GM20431 (cell line): ENCODE results near the gene CACNA2D1.

Source experiments
- in situ Hi-C: fragments of 300-500 bp; cut with MseI, MboI; formaldehyde crosslinking; loops from one replicate; pipeline ENCODE4 v1.15.0; 2020; ENCODE audit warnings: low sequenced_read_pairs; ENCODE audit not compliant: unreplicated experiment

Gene CACNA2D1

DNA sequence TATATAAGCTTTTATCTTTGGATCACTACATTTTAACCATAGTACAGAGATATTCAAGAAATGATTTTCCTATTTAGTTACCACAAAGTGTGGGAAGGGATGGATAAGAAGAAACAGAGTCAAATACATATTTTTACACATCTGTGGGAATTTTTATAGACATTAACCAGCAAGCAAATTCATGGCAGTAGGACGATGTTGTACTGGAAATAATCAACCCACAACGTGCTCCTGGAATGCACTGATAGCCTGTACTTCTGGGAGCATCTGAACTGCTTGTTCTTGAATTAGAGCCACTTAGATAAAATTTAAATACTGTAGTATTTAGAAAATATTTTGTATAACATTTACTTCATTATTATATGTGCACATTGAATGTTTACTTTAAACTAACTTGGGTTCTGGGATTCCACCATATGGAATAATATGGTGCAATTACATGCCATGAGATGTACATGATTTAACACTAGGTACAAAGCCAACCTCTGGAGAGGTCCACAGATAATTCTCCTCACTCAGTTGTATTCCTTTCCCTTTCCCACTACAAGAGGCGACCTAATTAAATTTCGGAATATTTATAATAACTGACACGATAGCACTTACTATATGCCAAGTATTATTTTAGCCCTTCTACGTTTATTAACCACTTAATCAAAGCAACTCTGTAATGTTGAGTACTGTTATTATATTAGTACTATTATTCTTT lies 508.8 kb downstream of the CACNA2D1 start:
- in situ Hi-C loops: no loop called here

DNA sequence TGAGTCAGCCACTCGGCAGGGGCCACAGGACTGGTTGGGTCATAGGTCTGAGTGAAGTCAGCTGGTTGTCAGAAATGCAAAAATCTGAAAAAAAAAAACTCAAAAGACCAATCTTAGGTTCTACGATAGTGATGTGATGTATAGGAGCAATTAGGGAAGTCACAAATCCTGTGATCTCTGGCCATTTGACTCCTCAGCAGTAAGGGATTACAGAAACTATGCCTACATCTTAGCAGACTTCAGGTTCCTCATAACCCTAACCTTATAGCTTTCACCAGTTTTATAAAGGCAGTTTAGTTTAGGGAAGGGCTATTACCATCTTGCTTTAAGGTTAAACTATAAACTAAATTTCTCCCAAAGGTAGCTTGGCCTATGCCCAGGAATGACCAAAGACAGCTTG lies 510.6 kb downstream of the CACNA2D1 start:
- in situ Hi-C loops: no loop called here

DNA sequence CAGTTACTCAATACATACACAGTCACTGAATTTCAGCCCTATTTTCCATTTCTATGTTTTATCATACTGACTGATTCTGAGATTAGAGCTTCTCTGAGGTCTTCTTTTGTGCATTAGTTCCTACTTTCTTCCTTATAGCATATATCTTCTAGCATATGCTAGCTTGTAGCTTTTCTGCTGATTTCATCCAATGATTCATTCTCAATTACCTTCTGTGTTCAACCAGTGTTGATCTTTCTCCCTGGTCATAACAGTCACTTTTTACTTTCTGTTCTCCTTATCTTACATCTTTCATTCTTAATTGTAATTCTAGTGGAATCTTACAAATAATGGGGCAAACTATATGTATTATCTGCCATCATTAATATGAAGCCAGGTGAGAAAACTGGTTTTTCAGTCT lies 514.2 kb downstream of the CACNA2D1 start:
- in situ Hi-C loops: no loop called here

DNA sequence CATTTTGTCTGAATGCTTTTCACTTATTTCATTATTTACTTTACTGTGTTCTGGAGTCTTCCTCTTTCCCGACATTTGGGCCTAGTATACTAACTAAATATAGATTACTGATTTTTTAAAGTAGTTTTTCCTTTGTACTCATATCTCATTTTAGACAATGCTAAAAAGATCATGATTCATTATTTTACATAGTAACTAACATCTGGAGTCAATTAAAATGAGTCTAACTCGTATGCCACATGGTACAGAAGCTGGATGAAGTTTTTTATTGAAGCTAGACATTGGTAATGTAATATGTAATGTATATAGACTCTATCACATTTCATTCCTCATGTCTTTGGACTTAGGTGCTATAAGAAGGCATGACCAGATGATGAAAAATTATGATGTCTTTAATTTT lies 517.4 kb downstream of the CACNA2D1 start:
- in situ Hi-C loops: no loop called here

DNA sequence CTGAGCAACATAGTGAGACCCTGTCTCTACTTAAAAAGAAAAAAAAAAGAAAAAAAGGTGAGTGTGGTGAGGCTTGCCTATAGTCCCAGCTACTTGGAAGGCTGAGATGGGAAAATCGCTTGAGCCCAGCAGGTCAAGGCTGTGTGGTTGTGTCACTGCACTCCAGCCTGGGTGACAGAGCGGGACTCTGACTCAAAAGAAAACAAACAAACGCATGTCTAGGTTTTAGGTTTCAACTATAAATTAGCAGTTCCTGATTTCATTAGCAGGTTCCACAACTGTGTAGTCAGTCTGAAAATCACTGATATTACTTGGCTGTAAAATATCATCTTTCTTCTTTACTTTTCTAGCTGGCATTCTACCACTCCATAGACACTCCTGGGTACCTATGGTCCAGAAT lies 518.0 kb downstream of the CACNA2D1 start:
- in situ Hi-C loops: no loop called here

DNA sequence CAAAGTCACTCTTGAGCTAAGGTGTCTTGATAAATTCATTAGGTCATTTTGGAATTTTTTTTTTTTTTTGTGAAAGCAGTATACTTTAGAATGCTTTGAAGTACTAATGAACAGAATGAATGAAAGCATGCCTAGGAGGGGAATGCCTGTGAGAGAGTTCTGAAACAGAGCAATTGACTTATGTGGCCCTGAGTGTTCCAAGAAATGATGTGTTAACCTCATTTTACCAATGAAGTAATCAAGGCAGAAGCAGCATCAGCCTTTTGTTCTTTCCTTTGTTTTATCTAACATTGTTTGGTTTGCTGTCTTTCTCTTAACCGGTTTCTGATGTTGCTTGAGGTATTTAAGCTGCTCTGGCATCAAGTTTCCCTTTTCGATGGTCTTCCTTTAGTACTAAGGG lies 519.1 kb downstream of the CACNA2D1 start:
- in situ Hi-C loops: no loop called here

DNA sequence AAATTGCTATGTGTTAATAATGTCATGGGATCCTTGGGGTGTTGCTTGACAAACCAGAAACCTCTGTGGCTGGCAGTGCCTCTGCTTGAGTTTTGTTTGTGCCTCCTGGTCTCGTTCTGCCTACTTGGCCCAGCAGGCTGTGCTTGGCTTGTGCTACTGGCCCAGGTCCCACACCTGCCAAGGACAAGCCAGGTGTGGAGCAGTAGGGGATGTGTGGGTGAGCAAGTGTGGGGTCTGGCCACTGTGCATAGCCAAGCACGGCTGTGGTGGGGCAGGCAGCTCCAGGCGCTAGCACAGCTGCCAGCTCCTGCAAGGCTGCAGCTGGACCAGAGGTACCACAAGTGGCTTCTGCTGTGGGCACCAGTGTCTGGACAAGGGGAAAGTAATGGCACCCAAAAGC lies 524.1 kb downstream of the CACNA2D1 start:
- in situ Hi-C loops: no loop called here

DNA sequence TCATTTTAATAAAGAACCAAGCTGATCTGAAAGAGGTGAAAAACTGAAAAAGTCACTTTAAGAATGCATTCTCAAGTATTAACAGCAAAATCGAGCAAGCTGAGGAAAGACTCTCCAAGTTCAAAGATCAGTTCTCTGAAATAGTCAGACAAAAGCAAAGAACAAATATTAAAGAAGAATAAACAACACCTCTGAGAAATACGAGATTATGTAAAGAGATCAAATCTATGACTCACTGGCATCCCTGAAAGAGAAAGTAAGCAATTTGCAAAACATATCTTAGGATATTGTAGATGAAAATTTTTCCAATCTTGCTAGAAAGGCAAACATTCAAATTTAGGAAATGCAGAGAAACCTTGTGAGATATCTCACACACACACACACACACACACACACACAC lies 535.4 kb downstream of the CACNA2D1 start:
- in situ Hi-C loops: no loop called here

DNA sequence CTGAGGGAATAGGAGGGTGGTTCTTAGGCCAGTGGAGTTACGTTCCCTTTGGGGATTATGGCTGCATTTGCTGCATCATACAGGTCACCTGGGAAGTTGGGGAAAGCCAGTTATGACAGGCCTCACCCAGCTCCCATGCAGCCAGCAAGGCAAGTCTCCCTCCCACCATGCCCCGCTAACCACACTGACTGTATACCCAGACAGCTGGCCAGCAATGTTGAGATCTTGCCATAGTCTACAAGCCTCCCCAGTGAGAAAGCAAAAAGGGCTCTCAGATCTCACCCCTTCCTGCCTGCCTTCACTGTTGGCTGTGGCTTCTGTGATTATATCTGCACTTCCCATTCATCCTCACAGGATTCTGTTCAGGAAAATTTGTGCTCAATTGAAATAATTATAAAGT lies 540.5 kb downstream of the CACNA2D1 start:
- in situ Hi-C loops: no loop called here

DNA sequence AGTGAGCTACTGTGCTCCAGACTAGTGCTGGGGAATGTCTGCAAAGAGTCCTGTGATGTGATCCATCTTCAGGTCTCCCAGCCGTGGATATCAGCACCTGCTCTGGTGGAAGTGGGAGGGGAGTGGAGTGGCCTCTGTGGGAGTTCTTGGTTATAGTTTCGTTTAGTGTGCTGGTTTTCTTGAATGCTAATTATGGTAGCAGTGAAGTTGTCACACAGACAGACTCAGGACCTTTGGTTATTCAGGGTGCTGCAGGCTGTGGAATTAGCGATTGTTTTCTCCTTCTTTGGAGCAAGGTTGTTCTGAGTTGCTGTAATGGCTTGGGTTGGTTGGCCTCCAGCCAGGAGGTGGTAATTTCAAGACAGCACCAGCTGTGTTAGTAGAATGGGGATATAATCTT lies 541.0 kb downstream of the CACNA2D1 start:
- in situ Hi-C loops: no loop called here
